ENCODE results near the gene OR2W3. TPM values are rescaled to one million over a fixed set of nuclear protein-coding genes. Genes with fewer than 3 reads are reported as not detected.

Gene OR2W3
- total and polyA plus RNA-seq, 2 of the 8 experiments (the other 6 are each of a cell fraction or from before 2014, with no cell fraction given), result 0.12 to 1.1 TPM

DNA sequence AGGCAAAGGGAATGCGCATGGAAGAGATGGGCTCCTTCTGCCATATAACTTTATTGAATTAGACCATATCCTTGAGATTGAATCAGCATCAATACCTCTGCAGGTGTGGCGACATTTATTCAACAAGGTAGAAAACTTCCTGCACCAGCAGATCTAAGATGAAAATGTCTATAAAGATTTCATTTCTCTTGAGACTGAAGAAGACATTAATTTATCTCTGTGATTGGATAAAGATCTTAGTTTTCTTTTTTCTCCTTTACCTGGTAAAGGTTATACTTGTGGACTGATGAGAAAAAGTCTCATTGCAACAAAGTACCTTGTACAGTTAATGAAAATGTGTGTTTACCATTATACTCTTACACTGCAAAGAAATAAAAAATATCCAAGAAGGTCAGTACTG, 24.6 kb downstream of the OR2W3 start, which contains the start of gene OR2T8:
OR2T8 (plus strand) TSS at position 301 of the 400 bp plus-strand sequence. CDS start 766 bp downstream, outside the sequence.
- H3K27ac ChIP-seq (ENCODE audit: low read depth, low read length), result no peak within 1 kb of the TSS
- H2BK120ac ChIP-seq (replicated peaks; ENCODE audit: low read depth, low read length), result no peak within 1 kb of the TSS
- H3K36me3 ChIP-seq (ENCODE audit: control insufficient read depth in 2 of 4, insufficient read depth in 4 of 4, low read length in 3 of 4), result no peaks in the 10 kb centered on the region; a peak in 1 of 8 replicates
- H4K91ac ChIP-seq (replicated peaks; ENCODE audit: insufficient read length, low read length), result no peak within 1 kb of the TSS
- no peak within 1 kb of the TSS for H4K5ac ChIP-seq (ENCODE audit: insufficient read length, low read depth, low read length)
- H3K79me2 ChIP-seq (ENCODE audit: control insufficient read depth in 1 of 2, insufficient read depth in 2 of 2, low read length in 2 of 2), result no peaks in the 10 kb centered on the region
- ChIA-PET CTCF (ENCODE audit: partially characterized antibody) (no interaction called here), POLR2A (ENCODE audit: partially characterized antibody) (no interaction called here)
- H3K14ac ChIP-seq (ENCODE audit: insufficient read length), result no peak within 1 kb of the TSS
- no peak within 1 kb of the TSS for H3K9ac ChIP-seq (replicated peaks in 1 of 4; ENCODE audit: extremely low read depth in 1 of 4, low read depth in 3 of 4, low read length in 3 of 4)
- no peaks in the 10 kb centered on the region for H4K20me1 ChIP-seq (replicated peaks in 1 of 2; ENCODE audit: control insufficient read depth in 1 of 2, insufficient read depth in 2 of 2, low read length in 2 of 2)
- H3K56ac ChIP-seq (replicated peaks; ENCODE audit: insufficient read length, low read depth, low read length), result no peak within 1 kb of the TSS
- no peak within 1 kb of the TSS for H2BK12ac ChIP-seq (ENCODE audit: low read depth, low read length)
- peaks cover 40 to 51% of the 10 kb centered on the region in 2 experiments for H3K9me3 ChIP-seq (ENCODE audit: insufficient read depth in 2 of 2, low read depth in 1 of 2, low read length in 1 of 2)
- H3K4me3 ChIP-seq (ENCODE audit: extremely low read depth in 1 of 4, insufficient read depth in 2 of 4, low read depth in 3 of 4, low read length in 4 of 4), result no peak within 1 kb of the TSS
- H3K79me1 ChIP-seq (ENCODE audit: low read depth, low read length), result no peaks in the 10 kb centered on the region
- no peak within 1 kb of the TSS for H3K23ac ChIP-seq (ENCODE audit: insufficient read length)
- no peak within 1 kb of the TSS for H4K8ac ChIP-seq (ENCODE audit: extremely low read depth, insufficient read depth, low read length)
- H3K4me1 ChIP-seq (replicated peaks in 1 of 4; ENCODE audit: control insufficient read depth in 3 of 4, insufficient read depth in 4 of 4, low read length in 3 of 4), result no peaks in the 10 kb centered on the region
- no peak within 1 kb of the TSS for H2BK20ac ChIP-seq (ENCODE audit: low read length)
- TF ChIP-seq NRF1 (IDR thresholded peaks at IDR 0.05; ENCODE audit: low read depth, low read length), result no peak
- TF ChIP-seq, protein P1, sequence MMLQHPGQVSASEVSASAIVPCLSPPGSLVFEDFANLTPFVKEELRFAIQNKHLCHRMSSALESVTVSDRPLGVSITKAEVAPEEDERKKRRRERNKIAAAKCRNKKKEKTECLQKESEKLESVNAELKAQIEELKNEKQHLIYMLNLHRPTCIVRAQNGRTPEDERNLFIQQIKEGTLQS (IDR thresholded peaks at IDR 0.05; ENCODE audit: insufficient read depth, low read depth, low read length), result no peak
- TF ChIP-seq JUND (IDR thresholded peaks at IDR 0.05; ENCODE audit: low read length), result no peak
- TF ChIP-seq POU5F1 (IDR thresholded peaks at IDR 0.05; ENCODE audit: low read depth, low read length), result no peak
- no peak for TF ChIP-seq SRF (IDR thresholded peaks at IDR 0.05; ENCODE audit: low read depth, low read length)
- H3K18ac ChIP-seq (ENCODE audit: extremely low read depth, low read length), result no peak within 1 kb of the TSS
- no peak within 1 kb of the TSS for H2AFZ ChIP-seq (ENCODE audit: low read length)
- H3K27me3 ChIP-seq (replicated peaks in 1 of 4; ENCODE audit: control insufficient read depth in 3 of 4, extremely low read depth in 1 of 4, insufficient read depth in 3 of 4, low read length in 3 of 4), result no peaks in the 10 kb centered on the region
- 75% methylated on average over 2 of the region's 2 CpGs; no CpG with 5 or more reads in 1 of the 2 experiments for WGBS, 2 experiments (ENCODE audit: extremely low coverage in 1 of 2, insufficient coverage in 1 of 2, insufficient read length in 1 of 2, insufficient replicate concordance in 2 of 2, low coverage in 1 of 2, low lambda C conversion rate in 2 of 2, missing lambda C conversion rate in 1 of 2)
- no peak within 1 kb of the TSS for H3K4me2 ChIP-seq (ENCODE audit: insufficient read depth in 1 of 2, low read depth in 2 of 2, low read length in 2 of 2)
- no peak within 1 kb of the TSS for H2BK15ac ChIP-seq (ENCODE audit: low read length)
- no peak within 1 kb of the TSS for H3K4ac ChIP-seq (replicated peaks; ENCODE audit: insufficient read length, low read depth, low read length)
- no peak within 1 kb of the TSS for H2BK5ac ChIP-seq (ENCODE audit: low read depth, low read length)
- H2AK5ac ChIP-seq (ENCODE audit: low read depth, low read length), result no peak within 1 kb of the TSS
- no peak for FAIRE-seq
- H3K23me2 ChIP-seq (ENCODE audit: low read depth, low read length), result no peaks in the 10 kb centered on the region
- DNase-seq (ENCODE audit: low read depth in 1 of 2, low spot score in 2 of 2), result no peak

Data from H1 (cell line).